ENCODE results near the gene CADPS2.

DNA sequence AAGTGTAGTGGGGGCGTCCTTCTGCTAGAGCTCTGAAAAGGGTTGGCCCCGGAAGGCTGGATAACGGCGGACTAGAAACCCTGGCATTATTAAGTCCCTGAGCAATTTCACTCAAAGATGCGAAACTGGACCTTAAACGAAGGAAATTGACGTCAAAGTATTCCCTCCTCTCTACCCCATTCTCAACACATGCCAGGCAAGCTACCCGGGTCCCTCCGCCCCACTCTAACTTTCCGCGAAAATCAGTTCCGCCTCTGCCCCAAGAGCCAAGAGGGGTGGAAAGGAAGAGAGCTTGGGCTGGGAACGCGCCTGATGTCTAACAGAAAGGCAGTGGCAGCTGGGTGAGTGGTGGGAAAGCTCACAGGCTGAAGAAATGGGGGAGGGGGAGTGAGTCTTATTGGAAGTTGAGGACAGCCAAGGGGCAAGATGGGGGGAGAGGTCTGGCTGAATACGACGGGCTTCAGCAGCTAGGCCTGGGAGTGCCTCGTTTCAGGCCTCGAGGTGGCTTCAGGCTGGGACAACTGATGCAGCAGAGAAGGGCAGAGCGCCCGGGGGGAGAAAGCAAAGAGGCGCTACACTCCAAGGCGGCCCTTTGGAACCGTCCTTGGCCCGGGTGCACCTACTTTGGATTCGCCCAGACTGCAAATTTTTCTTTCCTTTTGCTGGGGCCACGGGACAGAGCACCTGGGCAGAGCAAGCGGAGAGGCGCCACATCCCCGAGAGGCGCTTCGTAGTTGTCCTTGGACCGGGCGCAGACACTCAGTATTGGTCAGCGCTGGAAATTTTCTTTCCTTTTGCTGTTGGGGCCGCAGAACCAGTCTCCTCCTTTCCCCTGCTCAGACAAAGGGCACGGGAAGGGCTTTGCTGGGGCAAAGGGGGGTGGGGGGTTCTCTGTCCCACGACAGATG, 579.7 kb downstream of the CADPS2 start:
- TF ChIP-seq POLR2AphosphoS5 (IDR thresholded peaks at IDR 0.05; ENCODE audit: low read depth, low read length): no peak
- TF ChIP-seq SIN3A (IDR thresholded peaks at IDR 0.05; ENCODE audit: borderline replicate concordance, insufficient read depth, low read length): no peak
- TF ChIP-seq, protein P1, sequence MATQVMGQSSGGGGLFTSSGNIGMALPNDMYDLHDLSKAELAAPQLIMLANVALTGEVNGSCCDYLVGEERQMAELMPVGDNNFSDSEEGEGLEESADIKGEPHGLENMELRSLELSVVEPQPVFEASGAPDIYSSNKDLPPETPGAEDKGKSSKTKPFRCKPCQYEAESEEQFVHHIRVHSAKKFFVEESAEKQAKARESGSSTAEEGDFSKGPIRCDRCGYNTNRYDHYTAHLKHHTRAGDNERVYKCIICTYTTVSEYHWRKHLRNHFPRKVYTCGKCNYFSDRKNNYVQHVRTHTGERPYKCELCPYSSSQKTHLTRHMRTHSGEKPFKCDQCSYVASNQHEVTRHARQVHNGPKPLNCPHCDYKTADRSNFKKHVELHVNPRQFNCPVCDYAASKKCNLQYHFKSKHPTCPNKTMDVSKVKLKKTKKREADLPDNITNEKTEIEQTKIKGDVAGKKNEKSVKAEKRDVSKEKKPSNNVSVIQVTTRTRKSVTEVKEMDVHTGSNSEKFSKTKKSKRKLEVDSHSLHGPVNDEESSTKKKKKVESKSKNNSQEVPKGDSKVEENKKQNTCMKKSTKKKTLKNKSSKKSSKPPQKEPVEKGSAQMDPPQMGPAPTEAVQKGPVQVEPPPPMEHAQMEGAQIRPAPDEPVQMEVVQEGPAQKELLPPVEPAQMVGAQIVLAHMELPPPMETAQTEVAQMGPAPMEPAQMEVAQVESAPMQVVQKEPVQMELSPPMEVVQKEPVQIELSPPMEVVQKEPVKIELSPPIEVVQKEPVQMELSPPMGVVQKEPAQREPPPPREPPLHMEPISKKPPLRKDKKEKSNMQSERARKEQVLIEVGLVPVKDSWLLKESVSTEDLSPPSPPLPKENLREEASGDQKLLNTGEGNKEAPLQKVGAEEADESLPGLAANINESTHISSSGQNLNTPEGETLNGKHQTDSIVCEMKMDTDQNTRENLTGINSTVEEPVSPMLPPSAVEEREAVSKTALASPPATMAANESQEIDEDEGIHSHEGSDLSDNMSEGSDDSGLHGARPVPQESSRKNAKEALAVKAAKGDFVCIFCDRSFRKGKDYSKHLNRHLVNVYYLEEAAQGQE (IDR thresholded peaks at IDR 0.05; ENCODE audit: insufficient read depth in 1 of 2, low read depth in 2 of 2, low read length in 2 of 2): no peak

Data from PFSK-1 (cell line).